SK-N-SH (cell line): ENCODE data around the gene OR2T29. TPM values are rescaled to one million over a fixed set of nuclear protein-coding genes. Genes with fewer than 3 reads are reported as not detected.

Experiments
- polyA plus RNA-seq, 3 experiments: library from polyadenylated mRNA; depleted of rRNA; stranded (reverse); fragments of >200 nt; gene quantifications; 2 replicates each; pipeline ENCODE4 v1.2.3, GENCODE V29; 2012
- small RNA-seq, 7 experiments: library from RNA; depleted of rRNA; stranded (forward); fragments of <200 nt; gene quantifications; one replicate each; pipeline ENCODE3, GENCODE V24; 2012

The OR2T29 gene
- polyA plus RNA-seq, 1 of the 3 experiments (the other 2 are of a cell fraction): not detected

Small RNAs within 50 kb of the gene (small RNA-seq; reads per million reads assigned to genes)
- 0 reads per million in 7 experiments for gene RF00019

Other genes starting within 250 kb of the OR2T29 start
- gene OR2M7, start 238.2 kb downstream of the OR2T29 start, polyA plus RNA-seq (2012; rRNA removed): not detected in 2 replicates
- not detected in 2 replicates for gene OR14C36, start 214.0 kb downstream of the OR2T29 start, polyA plus RNA-seq (2012; rRNA removed)
- gene OR2T4, start 201.1 kb downstream of the OR2T29 start, polyA plus RNA-seq (2012; rRNA removed): not detected in 2 replicates
- not detected in 2 replicates for gene OR2T6, start 187.0 kb downstream of the OR2T29 start, polyA plus RNA-seq (2012; rRNA removed)
- gene OR2T1, start 159.7 kb downstream of the OR2T29 start, polyA plus RNA-seq (2012; rRNA removed): not detected in 2 replicates
- gene OR2T2, start 117.1 kb downstream of the OR2T29 start, polyA plus RNA-seq (2012; rRNA removed): not detected in 2 replicates
- gene OR2T3, start 89.4 kb downstream of the OR2T29 start, polyA plus RNA-seq (2012; rRNA removed): not detected in 2 replicates
- not detected in 2 replicates for gene OR2T5, start 74.2 kb downstream of the OR2T29 start, polyA plus RNA-seq (2012; rRNA removed)
- not detected in 2 replicates for gene OR2G6, start 54.7 kb downstream of the OR2T29 start, polyA plus RNA-seq (2012; rRNA removed)
- not detected in 2 replicates for gene OR2T34, start 12.0 kb upstream of the OR2T29 start, polyA plus RNA-seq (2012; rRNA removed)
- not detected in 2 replicates for gene OR2T10, start 34.9 kb upstream of the OR2T29 start, polyA plus RNA-seq (2012; rRNA removed)
- gene OR2T11, start 72.3 kb upstream of the OR2T29 start, polyA plus RNA-seq (2012; rRNA removed): not detected in 2 replicates
- not detected in 2 replicates for gene OR2T35, start 82.5 kb upstream of the OR2T29 start, polyA plus RNA-seq (2012; rRNA removed)
- not detected in 2 replicates for gene OR2T27, start 92.8 kb upstream of the OR2T29 start, polyA plus RNA-seq (2012; rRNA removed)
- gene OR14I1, start 140.0 kb upstream of the OR2T29 start, polyA plus RNA-seq (2012; rRNA removed): not detected in 2 replicates
- gene LYPD8, start 193.0 kb upstream of the OR2T29 start, polyA plus RNA-seq (2012; rRNA removed): 1.5 and 1.6 TPM in 2 replicates